Skeletal muscle satellite cell (primary cell): ENCODE data around the gene CYP4F8.

Experiments used
- H3K27me3 ChIP-seq: 2 replicates; pipeline ENCODE4 v1.7.0; 2013; ENCODE audit warnings: low read length; ENCODE audit not compliant: control insufficient read depth, insufficient read depth
- H3K36me3 ChIP-seq: 2 replicates; pipeline ENCODE4 v1.7.0; 2013; ENCODE audit warnings: mild to moderate bottlenecking, control low read depth, low read length; ENCODE audit not compliant: insufficient read depth
- H3K4me1 ChIP-seq: 2 replicates; pipeline ENCODE4 v1.7.0; 2013; ENCODE audit warnings: low read length; ENCODE audit not compliant: control insufficient read depth, insufficient read depth
- H3K4me2 ChIP-seq: 2 replicates; pipeline ENCODE4 v1.7.0; 2013; ENCODE audit warnings: mild to moderate bottlenecking, low read length
- H3K4me3 ChIP-seq: 2 replicates; pipeline ENCODE4 v1.7.0; 2013; ENCODE audit warnings: low read length
- H3K9ac ChIP-seq: 2 replicates; pipeline ENCODE4 v1.7.0; 2013; ENCODE audit warnings: mild to moderate bottlenecking, low read depth, low read length, moderate library complexity
- H3K9me3 ChIP-seq: replicated peaks from 2 replicates; pipeline ENCODE4 v1.7.0; 2013; ENCODE audit warnings: mild to moderate bottlenecking, control low read depth, low read length

The CYP4F8 gene

DNA sequence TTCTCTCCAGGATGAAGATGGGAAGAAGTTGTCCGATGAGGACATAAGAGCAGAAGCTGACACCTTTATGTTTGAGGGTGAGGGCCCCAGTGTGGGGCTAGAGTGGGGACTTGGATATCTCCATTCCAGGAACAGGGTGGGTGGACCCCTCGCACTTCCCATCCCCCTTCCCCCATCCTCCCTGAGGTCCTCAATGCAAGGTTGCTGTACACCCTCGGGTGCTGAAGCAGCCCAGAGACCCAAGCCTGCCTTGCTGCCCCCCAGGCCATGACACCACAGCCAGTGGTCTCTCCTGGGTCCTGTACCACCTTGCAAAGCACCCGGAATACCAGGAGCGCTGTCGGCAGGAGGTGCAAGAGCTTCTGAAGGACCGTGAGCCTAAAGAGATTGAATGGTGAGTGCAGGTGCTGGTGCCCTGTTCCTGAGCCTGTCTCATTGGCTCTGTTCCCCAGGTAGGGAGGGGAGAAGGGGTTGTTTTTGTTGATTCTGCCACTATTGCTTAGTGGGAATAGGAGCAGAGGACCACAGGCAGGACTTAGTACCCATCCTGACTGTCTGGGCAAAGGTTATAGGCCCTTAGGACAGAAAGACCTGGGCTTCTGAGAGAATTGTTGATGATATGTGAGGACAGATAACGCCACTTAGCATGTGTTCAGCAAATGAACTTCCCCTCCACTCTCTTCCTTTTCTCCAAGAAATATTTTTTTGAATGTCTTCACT lies 37.7 kb downstream of the CYP4F8 start:
- H3K9me3 ChIP-seq: peaks cover 2% of the 10 kb centered on the region
- no peaks in the 10 kb centered on the region for H3K27me3 ChIP-seq
- H3K36me3 ChIP-seq: no peaks in the 10 kb centered on the region
- H3K4me2 ChIP-seq: no peak overlapping the region
- no peak overlapping the region for H3K9ac ChIP-seq
- H3K4me3 ChIP-seq: no peak overlapping the region
- H3K4me1 ChIP-seq: no peaks in the 10 kb centered on the region

DNA sequence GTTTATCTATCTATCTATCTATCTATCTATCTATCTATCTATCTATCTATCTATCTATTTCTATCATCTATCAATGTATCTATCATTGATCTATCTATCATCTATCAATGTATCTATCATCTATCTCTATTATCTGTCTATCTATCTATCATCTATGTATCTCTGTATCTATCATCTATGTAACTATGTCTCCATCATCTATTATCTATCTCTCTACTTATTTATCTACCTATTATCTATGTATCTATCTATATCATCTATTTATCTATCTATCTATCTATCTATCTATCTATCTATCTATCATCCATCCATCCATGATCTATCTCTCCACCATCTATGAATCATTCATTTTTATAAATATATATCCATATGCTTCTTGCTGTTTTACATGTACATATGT lies 41.4 kb downstream of the CYP4F8 start:
- Histone ChIP-seq H3K4me1 (no peaks in the 10 kb centered on the region), H3K9ac (no peak overlapping the region), H3K9me3 (peaks cover 2% of the 10 kb centered on the region), H3K4me3 (no peak overlapping the region), H3K36me3 (no peaks in the 10 kb centered on the region), H3K4me2 (no peak overlapping the region), H3K27me3 (no peaks in the 10 kb centered on the region)

DNA sequence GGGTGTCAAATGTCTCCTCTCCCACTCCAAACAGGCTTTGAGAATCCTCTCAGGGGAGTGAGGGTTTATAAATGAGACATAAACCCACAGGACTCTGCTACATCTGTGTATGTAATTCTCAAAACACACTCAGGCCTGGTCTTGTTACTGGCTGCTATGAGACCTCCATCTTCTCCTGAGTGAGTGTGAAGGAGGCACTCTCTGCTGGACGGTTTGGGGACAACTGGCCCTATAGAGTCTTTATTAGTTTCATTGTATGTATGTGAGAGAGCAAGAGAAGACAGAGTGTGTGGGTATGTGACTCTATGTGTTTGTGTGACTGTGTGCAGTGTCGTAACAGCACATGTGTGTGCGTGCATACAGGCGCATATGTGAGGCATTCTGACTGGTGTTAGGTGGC lies 48.2 kb downstream of the CYP4F8 start:
- H3K36me3 ChIP-seq: no peaks in the 10 kb centered on the region
- no peaks in the 10 kb centered on the region for H3K27me3 ChIP-seq
- H3K9ac ChIP-seq: no peak overlapping the region
- no peak overlapping the region for H3K4me2 ChIP-seq
- H3K4me3 ChIP-seq: no peak overlapping the region
- no peaks in the 10 kb centered on the region for H3K4me1 ChIP-seq
- H3K9me3 ChIP-seq: peaks cover 9% of the 10 kb centered on the region

DNA sequence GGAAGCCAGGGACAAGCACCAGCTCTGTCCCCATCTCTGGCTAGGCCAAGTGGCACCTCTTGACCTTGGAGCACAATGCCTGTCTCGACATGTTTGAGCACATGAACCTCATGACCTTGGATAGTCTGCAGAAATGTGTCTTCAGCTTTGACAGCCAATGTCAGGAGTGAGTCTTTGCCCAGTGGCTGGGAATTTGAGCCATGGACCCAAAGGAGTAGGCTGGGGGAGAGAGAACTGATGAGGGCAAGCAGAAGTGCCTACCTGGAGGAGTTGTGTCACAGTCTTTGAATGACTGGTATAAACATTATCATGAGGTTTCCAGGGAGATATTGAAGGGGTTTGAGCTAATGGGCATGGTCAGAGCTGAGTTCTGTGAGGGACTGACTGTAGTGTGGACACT lies 51.2 kb downstream of the CYP4F8 start:
- H3K4me1 ChIP-seq: no peaks in the 10 kb centered on the region
- peaks cover 12% of the 10 kb centered on the region for H3K9me3 ChIP-seq
- no peaks in the 10 kb centered on the region for H3K36me3 ChIP-seq
- H3K4me3 ChIP-seq: no peak overlapping the region
- H3K27me3 ChIP-seq: no peaks in the 10 kb centered on the region
- no peak overlapping the region for H3K4me2 ChIP-seq
- H3K9ac ChIP-seq: no peak overlapping the region

DNA sequence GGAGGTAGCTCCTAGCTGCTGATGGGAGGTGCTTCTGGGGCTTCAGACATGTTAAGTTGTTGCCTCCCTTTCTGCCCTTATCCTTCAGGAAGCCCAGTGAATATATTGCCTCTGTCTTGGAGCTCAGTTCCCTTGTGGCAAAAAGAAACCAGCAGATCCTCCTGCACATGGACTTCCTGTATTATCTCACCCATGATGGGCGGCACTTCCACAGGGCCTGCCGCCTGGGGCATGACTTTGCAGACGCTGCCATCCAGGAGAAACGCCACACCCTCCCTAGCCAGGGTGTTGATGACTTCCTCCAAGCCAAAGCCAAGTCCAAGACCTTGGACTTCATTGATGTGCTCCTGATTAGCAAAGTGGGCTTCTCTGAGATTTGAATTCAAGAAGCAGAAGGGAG lies 51.9 kb downstream of the CYP4F8 start:
- no peaks in the 10 kb centered on the region for H3K36me3 ChIP-seq
- no peak overlapping the region for H3K9ac ChIP-seq
- no peaks in the 10 kb centered on the region for H3K27me3 ChIP-seq
- H3K4me1 ChIP-seq: no peaks in the 10 kb centered on the region
- no peak overlapping the region for H3K4me3 ChIP-seq
- H3K9me3 ChIP-seq: peaks cover 12% of the 10 kb centered on the region
- no peak overlapping the region for H3K4me2 ChIP-seq

DNA sequence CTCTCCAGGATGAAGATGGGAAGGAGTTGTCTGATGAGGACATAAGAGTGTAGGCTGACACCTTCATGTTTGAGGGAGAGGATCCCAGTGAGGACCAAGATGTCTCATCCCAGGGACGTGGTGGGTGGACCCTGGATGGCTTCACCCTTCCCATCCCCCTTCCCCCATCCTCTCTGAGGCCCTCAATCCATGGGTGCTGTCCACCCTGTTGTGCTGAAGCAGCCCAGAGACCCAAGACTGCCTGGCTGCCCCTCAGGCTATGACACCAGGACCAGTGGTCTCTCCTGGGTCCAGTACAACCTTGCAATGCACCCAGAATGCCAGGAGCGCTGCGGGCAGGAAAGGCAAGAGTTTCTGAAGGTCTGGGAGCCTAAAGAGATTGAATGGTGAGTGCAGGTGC lies 54.4 kb downstream of the CYP4F8 start:
- Histone ChIP-seq H3K36me3 (no peaks in the 10 kb centered on the region), H3K4me1 (no peaks in the 10 kb centered on the region), H3K9ac (no peak overlapping the region), H3K27me3 (no peaks in the 10 kb centered on the region), H3K4me2 (no peak overlapping the region), H3K4me3 (no peak overlapping the region), H3K9me3 (peaks cover 8% of the 10 kb centered on the region)

DNA sequence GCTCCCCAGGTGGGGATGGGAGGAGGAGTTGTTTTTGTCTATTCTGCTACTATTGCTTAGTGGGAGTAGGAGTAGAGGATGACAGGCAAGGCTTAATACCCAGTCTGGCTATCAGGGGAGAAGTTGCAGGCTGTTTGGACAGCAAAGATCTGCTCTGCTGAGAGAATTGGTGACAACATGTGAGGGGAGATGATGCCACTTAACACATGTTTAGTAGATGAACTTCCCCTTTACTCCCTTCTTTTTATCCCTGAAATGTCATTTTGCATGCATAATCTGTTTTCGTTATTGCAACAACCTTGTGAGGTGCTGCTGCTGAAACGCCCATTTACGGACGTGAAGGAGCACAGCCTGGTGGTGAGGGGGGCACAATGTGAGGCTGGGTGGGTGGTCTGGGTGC lies 54.9 kb downstream of the CYP4F8 start:
- H3K36me3 ChIP-seq: no peaks in the 10 kb centered on the region
- H3K27me3 ChIP-seq: no peaks in the 10 kb centered on the region
- H3K4me2 ChIP-seq: no peak overlapping the region
- H3K4me3 ChIP-seq: no peak overlapping the region
- H3K9me3 ChIP-seq: peaks cover 5% of the 10 kb centered on the region
- H3K4me1 ChIP-seq: no peaks in the 10 kb centered on the region
- no peak overlapping the region for H3K9ac ChIP-seq

DNA sequence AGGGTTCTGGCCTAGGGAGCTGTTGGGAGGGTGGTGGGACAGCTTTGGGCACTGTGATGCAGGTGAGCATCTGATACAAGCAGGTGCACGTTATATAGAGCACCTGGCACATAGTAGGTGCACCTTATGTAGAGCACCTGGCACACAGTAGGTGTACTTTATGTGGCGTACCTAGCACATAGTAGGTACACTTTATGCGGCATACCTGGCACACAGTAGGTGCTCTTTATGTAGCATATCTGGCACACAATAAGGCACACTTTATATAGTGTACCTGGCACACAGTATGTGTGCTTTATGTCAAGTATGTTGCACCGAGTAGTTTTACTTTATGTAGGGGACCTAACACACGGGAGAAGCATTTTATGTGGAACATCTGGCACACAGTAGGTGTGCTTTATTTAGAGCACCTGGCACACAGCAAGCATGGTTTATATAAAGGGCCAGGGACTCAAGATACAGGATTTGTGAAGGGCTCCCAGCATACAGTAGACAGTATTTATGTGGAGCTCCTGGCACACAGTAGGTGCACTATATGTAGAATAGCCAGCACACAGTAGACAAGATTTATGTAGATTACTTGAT lies 56.3 kb downstream of the CYP4F8 start:
- Histone ChIP-seq H3K9me3 (peaks cover 3% of the 10 kb centered on the region), H3K9ac (no peak overlapping the region), H3K36me3 (no peaks in the 10 kb centered on the region), H3K4me1 (no peaks in the 10 kb centered on the region), H3K27me3 (no peaks in the 10 kb centered on the region), H3K4me3 (no peak overlapping the region), H3K4me2 (no peak overlapping the region)

DNA sequence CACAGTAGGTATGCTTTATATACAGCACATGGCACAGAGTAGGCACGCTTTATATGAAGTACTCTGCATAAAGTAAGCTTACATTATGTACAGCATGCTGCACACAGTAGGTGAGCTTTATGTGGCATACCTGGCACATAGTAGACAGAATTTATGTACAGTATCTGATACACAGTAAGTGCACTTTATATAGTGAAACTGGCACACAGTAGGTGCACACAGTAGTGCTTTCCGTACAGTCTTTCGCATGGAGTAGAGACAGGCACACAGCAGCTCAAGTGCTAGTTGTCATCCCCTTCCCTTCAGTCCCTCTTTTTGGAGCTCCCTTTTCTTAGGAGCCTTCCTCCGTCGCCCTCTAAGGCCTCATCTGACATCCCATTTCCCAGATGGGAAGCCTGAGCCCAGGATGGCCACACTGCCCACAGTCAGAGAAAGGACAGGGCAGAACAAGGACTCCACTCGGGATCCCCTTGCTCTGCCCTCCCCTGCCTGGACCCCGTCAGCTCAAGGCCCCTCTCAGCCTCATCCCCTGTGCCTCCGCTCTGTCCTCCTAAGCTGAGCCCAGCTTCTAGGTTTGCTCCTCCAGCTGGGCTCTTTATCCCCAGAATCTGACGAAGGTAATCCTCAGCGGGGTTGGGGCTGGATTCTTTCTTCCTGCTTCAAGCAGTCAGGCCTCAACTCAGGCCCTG lies 57.0 kb downstream of the CYP4F8 start:
- peaks cover 3% of the 10 kb centered on the region for H3K9me3 ChIP-seq
- H3K36me3 ChIP-seq: no peaks in the 10 kb centered on the region
- H3K4me1 ChIP-seq: no peaks in the 10 kb centered on the region
- no peaks in the 10 kb centered on the region for H3K27me3 ChIP-seq
- no peak overlapping the region for H3K9ac ChIP-seq
- H3K4me3 ChIP-seq: no peak overlapping the region
- no peak overlapping the region for H3K4me2 ChIP-seq

DNA sequence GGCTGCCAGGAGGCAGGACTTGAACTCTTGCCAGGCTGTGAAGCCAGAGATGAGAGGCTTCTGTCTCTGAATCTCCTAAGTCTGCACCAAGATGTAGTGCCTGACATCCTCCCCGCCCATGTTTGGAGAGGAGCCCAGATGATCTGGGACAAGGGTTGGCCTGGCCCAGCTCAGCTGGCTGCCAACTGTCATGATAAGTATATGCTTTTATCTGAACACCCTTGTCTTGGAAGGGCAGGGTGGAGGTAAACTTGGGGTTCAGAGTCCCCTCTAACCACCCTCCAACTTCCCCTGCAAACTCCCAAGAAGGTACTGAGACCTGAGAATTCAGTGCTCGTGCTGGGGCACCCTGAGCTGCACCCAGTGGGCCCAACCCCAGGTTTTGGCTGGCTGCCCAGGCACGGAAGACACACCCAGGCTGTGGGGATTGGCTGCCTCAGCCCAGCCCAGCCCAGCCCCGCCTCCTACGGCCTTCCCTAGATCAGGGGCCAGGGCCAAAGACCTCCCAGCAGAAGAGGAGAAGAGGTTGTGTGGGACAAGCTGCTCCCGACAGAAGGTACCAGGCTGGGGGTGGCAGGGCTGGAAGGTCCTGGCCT lies 57.7 kb downstream of the CYP4F8 start, which contains the start of gene CYP4F12:
TSS of gene CYP4F12 (plus strand) at position 508 of the 596 bp plus-strand sequence. CDS start 443 bp downstream, outside the sequence.
- Histone ChIP-seq H3K4me3 (no peak within 1 kb of the TSS), H3K4me1 (no peaks in the 10 kb centered on the region), H3K36me3 (no peaks in the 10 kb centered on the region), H3K9ac (no peak within 1 kb of the TSS), H3K4me2 (no peak within 1 kb of the TSS), H3K9me3 (peaks cover 3% of the 10 kb centered on the region), H3K27me3 (no peaks in the 10 kb centered on the region)

DNA sequence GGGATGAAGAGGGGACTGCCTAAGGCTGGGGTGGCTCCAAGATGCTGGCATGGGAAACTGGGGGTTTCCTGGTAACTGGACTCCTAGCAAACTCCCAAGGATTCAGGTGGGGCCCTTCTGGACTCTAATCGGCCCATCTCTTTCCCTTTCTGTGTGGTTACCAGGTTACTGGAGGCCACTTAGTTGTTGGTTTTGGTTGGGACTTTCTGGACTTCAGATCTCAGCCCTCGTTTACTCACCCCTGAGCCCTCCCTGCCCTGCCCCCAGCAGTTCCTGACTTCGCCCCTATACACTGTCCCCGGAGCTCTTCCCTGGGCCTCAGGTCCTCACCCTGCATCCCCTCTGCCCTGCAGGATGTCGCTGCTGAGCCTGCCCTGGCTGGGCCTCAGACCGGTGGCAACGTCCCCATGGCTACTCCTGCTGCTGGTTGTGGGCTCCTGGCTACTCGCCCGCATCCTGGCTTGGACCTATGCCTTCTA lies 58.2 kb downstream of the CYP4F8 start:
- Histone ChIP-seq H3K27me3 (no peaks in the 10 kb centered on the region), H3K36me3 (no peaks in the 10 kb centered on the region), H3K4me3 (no peak overlapping the region), H3K9me3 (peaks cover 3% of the 10 kb centered on the region), H3K4me2 (no peak overlapping the region), H3K4me1 (no peaks in the 10 kb centered on the region), H3K9ac (no peak overlapping the region)
